Measurements from ENCODE around the gene AMER2. TPM values are rescaled to one million over a fixed set of nuclear protein-coding genes. Genes with fewer than 3 reads are reported as not detected.

Gene AMER2
- total RNA-seq, 1 experiment from 2014 or later: not detected

- no peak overlapping the region for H3K27ac ChIP-seq
- no peaks in the 10 kb centered on the region for H3K36me3 ChIP-seq (ENCODE audit: low read depth)
- H3K4me3 ChIP-seq: no peak overlapping the region
- DNase-seq: no peak
- intact Hi-C loops (cut with micrococcal nuclease; ENCODE audit: unreplicated experiment): loop anchor here (10.0 kb wide), 1 partner anchor 760 kb away; no protein-coding TSS in a partner anchor
- peaks cover 4% of the 10 kb centered on the region; the same call in 1 of the 2 replicates for H3K9me3 ChIP-seq (ENCODE audit: insufficient read depth, low read depth)
- H3K27me3 ChIP-seq (ENCODE audit: insufficient read depth, low read depth): peaks cover 61% of the 10 kb centered on the region
- no peaks in the 10 kb centered on the region for H3F3A ChIP-seq (ENCODE audit: insufficient read depth, low read depth)
- TF ChIP-seq EZH2 (IDR thresholded peaks at IDR 0.05; ENCODE audit: low read depth) (no peak), CTCF (conservative IDR thresholded peaks at IDR 0.05) (no peak)
- no peaks in the 10 kb centered on the region for H3K79me2 ChIP-seq (ENCODE audit: low read depth)
- H3K9me2 ChIP-seq (ENCODE audit: insufficient read depth): no peaks in the 10 kb centered on the region
- no peaks in the 10 kb centered on the region for H3K4me1 ChIP-seq (replicated peaks; ENCODE audit: insufficient read depth)
- no TSS peak for BruUV-seq (replicated peaks)
- H4K20me1 ChIP-seq (ENCODE audit: insufficient read depth): no peaks in the 10 kb centered on the region
- ChIA-PET POLR2A (ENCODE audit: unreplicated experiment) (no interaction called here), CTCF (interaction anchor here (0.6 kb wide), 1 partner anchor 15 kb away, joined by 3 read pairs; no protein-coding TSS in a partner anchor)
- H2AFZ ChIP-seq: no peak overlapping the region
- no peak overlapping the region for H3K4me2 ChIP-seq
Observed at GRCh38 chr13:25174304-25174703, 2.2 kb upstream of the AMER2 start.

GRCh38 chr13:25172303-25172630 is 179 bp upstream of the AMER2 start:
- Histone ChIP-seq H4K20me1 (ENCODE audit: insufficient read depth) (no peaks in the 10 kb centered on the region), H3F3A (ENCODE audit: insufficient read depth, low read depth) (no peaks in the 10 kb centered on the region), H3K4me1 (replicated peaks; ENCODE audit: insufficient read depth) (no peaks in the 10 kb centered on the region), H3K9me3 (ENCODE audit: insufficient read depth, low read depth) (no peaks in the 10 kb centered on the region), H3K27ac (no peak overlapping the region), H3K27me3 (ENCODE audit: insufficient read depth, low read depth) (peaks cover 58% of the 10 kb centered on the region), H3K36me3 (ENCODE audit: low read depth) (no peaks in the 10 kb centered on the region), H3K4me3 (no peak overlapping the region), H3K79me2 (ENCODE audit: low read depth) (no peaks in the 10 kb centered on the region), H3K4me2 (no peak overlapping the region), H3K9me2 (ENCODE audit: insufficient read depth) (no peaks in the 10 kb centered on the region), H2AFZ (no peak overlapping the region)
- intact Hi-C loops (cut with micrococcal nuclease; ENCODE audit: unreplicated experiment): loop anchor here (10.0 kb wide), 1 partner anchor 763 kb away; no protein-coding TSS in a partner anchor
- BruUV-seq (replicated peaks): no TSS peak
- TF ChIP-seq EZH2 (IDR thresholded peaks at IDR 0.05; ENCODE audit: low read depth) (no peak), CTCF (conservative IDR thresholded peaks at IDR 0.05) (no peak)
- ChIA-PET CTCF (no interaction called here), POLR2A (ENCODE audit: unreplicated experiment) (no interaction called here)
- no peak for DNase-seq

GRCh38 chr13:25171170-25171516 is 945 bp downstream of the AMER2 start:
- Histone ChIP-seq H3K79me2 (ENCODE audit: low read depth) (no peaks in the 10 kb centered on the region), H4K20me1 (ENCODE audit: insufficient read depth) (no peaks in the 10 kb centered on the region), H3F3A (ENCODE audit: insufficient read depth, low read depth) (no peaks in the 10 kb centered on the region), H3K27me3 (ENCODE audit: insufficient read depth, low read depth) (peaks cover 49% of the 10 kb centered on the region), H3K4me2 (no peak overlapping the region), H3K4me1 (replicated peaks; ENCODE audit: insufficient read depth) (no peaks in the 10 kb centered on the region), H3K9me2 (ENCODE audit: insufficient read depth) (no peaks in the 10 kb centered on the region), H3K27ac (no peak overlapping the region), H3K36me3 (ENCODE audit: low read depth) (no peaks in the 10 kb centered on the region), H3K9me3 (ENCODE audit: insufficient read depth, low read depth) (no peaks in the 10 kb centered on the region), H2AFZ (no peak overlapping the region), H3K4me3 (no peak overlapping the region)
- DNase-seq: no peak
- ChIA-PET CTCF (no interaction called here), POLR2A (ENCODE audit: unreplicated experiment) (no interaction called here)
- TF ChIP-seq CTCF (conservative IDR thresholded peaks at IDR 0.05) (no peak), EZH2 (IDR thresholded peaks at IDR 0.05; ENCODE audit: low read depth) (no peak)
- intact Hi-C loops (cut with micrococcal nuclease; ENCODE audit: unreplicated experiment): loop anchor here (10.0 kb wide), 1 partner anchor 764 kb away; no protein-coding TSS in a partner anchor
- BruUV-seq (replicated peaks): no TSS peak

Measured in PC-9 (cell line).